K562 (cell line): ENCODE results near the gene GOLGA8J. TPM values are rescaled to one million over a fixed set of nuclear protein-coding genes. Genes with fewer than 3 reads are reported as not detected.

Experiments used
- ATAC-seq: fragments of 200-7000 bp; cut with Tn5 transposase; 3 replicates; pipeline ENCODE4 v1.9.1; 2020; ENCODE audit warnings: moderate library complexity
- BruUV-seq: library from RNA; stranded (reverse); fragments of 400-500 nt; replicated peaks from 2 replicates; lab custom pipeline; 2021; lab: Mats Ljungman, UMichigan
- CTCF ChIA-PET: fragments of 300-600 bp; formaldehyde crosslinking; extraction: SDS; loops from one replicate; lab custom pipeline; 2021; ENCODE audit warnings: low intra/inter-chr PET ratio; lab: Yijun Ruan, JAX
- POLR2A ChIA-PET: fragments of 300-600, 350-650 bp; sonication (Branson Sonifier 250); formaldehyde crosslinking; extraction: SDS; loops from one replicate; lab custom pipeline; 2021; ENCODE audit warnings: antibody characterized with exemption, inconsistent platforms; lab: Yijun Ruan, JAX
- DNase-seq, 4 experiments: peaks; one replicate each; pipeline versions ENCODE4 v3.0.0 to v3.0.0-alpha.2; 2011 to 2018; ENCODE audit warnings: low spot score in 3 of 4, mixed read lengths in 3 of 4; ENCODE audit errors: extremely low read depth in 1 of 4
- FAIRE-seq: peaks from 2 replicates; lab custom pipeline; 2011; peaks lifted over from hg19 to GRCh38; lab: Jason Lieb, UNC
- H2AFZ ChIP-seq: 2 replicates; pipeline ENCODE4 v1.6.0; 2011; ENCODE audit warnings: low read depth, low read length, control low read depth, inconsistent platforms
- H3K27ac ChIP-seq: fragments of 200-600 bp; 3 replicates; pipeline ENCODE4 v1.8.0; 2011; ENCODE audit warnings: low read depth, mild to moderate bottlenecking, control low read depth, inconsistent platforms, low read length, moderate library complexity, mixed read lengths; ENCODE audit errors: extremely low read depth
- H3K27me3 ChIP-seq, 2 experiments: fragments of 300-600 bp in 1 of 2; 2 replicates in 1 of 2; 3 replicates in 1 of 2; pipeline versions ENCODE4 v1.6.0 to v1.8.0; 2011; ENCODE audit warnings: inconsistent platforms in 2 of 2, low read length in 2 of 2, mild to moderate bottlenecking in 1 of 2, mixed read lengths in 1 of 2, moderate library complexity in 1 of 2; ENCODE audit not compliant: control insufficient read depth in 2 of 2, insufficient read depth in 2 of 2
- H3K36me3 ChIP-seq: fragments of 300-600 bp; 3 replicates; pipeline ENCODE4 v1.8.0; 2011; ENCODE audit warnings: mild to moderate bottlenecking, low read length, inconsistent platforms; ENCODE audit not compliant: control insufficient read depth, insufficient read depth
- H3K4me1 ChIP-seq, 2 experiments: fragments of 200-600 bp in 1 of 2; replicated peaks in 1 of 2; 2 replicates in 1 of 2; 3 replicates in 1 of 2; pipeline versions ENCODE4 v1.5.1 to v1.8.0; 2011; ENCODE audit warnings: inconsistent platforms in 2 of 2, low read length in 2 of 2, mild to moderate bottlenecking in 1 of 2, mixed read lengths in 1 of 2, moderate library complexity in 1 of 2; ENCODE audit not compliant: control insufficient read depth in 2 of 2, insufficient read depth in 2 of 2
- H3K4me2 ChIP-seq: 2 replicates; pipeline ENCODE4 v1.6.1; 2011; ENCODE audit warnings: low read length, control low read depth, inconsistent platforms, mixed read lengths; ENCODE audit not compliant: insufficient read depth
- H3K4me3 ChIP-seq: fragments of 200-600 bp; sonication (generic), shearing (Covaris generic); 2 replicates; pipeline ENCODE4 v1.5.1; 2016; ENCODE audit warnings: control low read depth, inconsistent platforms
- H3K79me2 ChIP-seq: fragments of 200-600 bp; 3 replicates; pipeline ENCODE4 v1.8.0; 2011; ENCODE audit warnings: low read length, inconsistent platforms; ENCODE audit not compliant: control insufficient read depth, insufficient read depth
- H3K9ac ChIP-seq, 2 experiments: 2 replicates each; pipeline versions ENCODE4 v1.6.0 to v1.6.1; 2011; ENCODE audit warnings: low read depth in 2 of 2, low read length in 2 of 2, control low read depth in 1 of 2, inconsistent platforms in 1 of 2, mild to moderate bottlenecking in 1 of 2, mixed read lengths in 1 of 2; ENCODE audit not compliant: insufficient read depth in 1 of 2
- H3K9me1 ChIP-seq: one replicate; pipeline ENCODE4 v1.6.0; 2011; ENCODE audit warnings: inconsistent platforms, mild to moderate bottlenecking, low read length, moderate library complexity; ENCODE audit not compliant: control insufficient read depth, insufficient read depth
- H3K9me3 ChIP-seq: replicated peaks from 2 replicates; pipeline ENCODE4 v1.5.1; 2011; ENCODE audit warnings: low read depth, low read length, inconsistent platforms; ENCODE audit not compliant: control insufficient read depth, insufficient read depth
- H4K20me1 ChIP-seq: replicated peaks from 2 replicates; pipeline ENCODE4 v1.6.1; 2011; ENCODE audit warnings: low read length, inconsistent platforms, mixed read lengths; ENCODE audit not compliant: control insufficient read depth, insufficient read depth
- BRCA1 ChIP-seq, 2 experiments: fragments of 450-650 bp in 1 of 2; sonication (generic) in 1 of 2; formaldehyde crosslinking in 1 of 2; IDR thresholded peaks; 2 replicates each; pipeline versions ENCODE4 v1.5.0 to v1.6.1; 2017 to 2020; ENCODE audit warnings: mild to moderate bottlenecking in 1 of 2, missing genetic modification reagents in 1 of 2
- CTCFL ChIP-seq: IDR thresholded peaks from 2 replicates; pipeline ENCODE4 v1.6.1; 2011; ENCODE audit warnings: borderline replicate concordance, low read depth, mild to moderate bottlenecking, moderate library complexity, low read length; ENCODE audit not compliant: insufficient read depth, poor library complexity, severe bottlenecking
- FOXO4 ChIP-seq: fragments of 450-650 bp; formaldehyde crosslinking; IDR thresholded peaks from 2 replicates; pipeline ENCODE4 v1.4.0; 2020; ENCODE audit warnings: mild to moderate bottlenecking, moderate library complexity
- POLR3A ChIP-seq: IDR thresholded peaks from 2 replicates; pipeline ENCODE4 v1.6.1; 2011; ENCODE audit warnings: borderline replicate concordance, mild to moderate bottlenecking, moderate library complexity; ENCODE audit not compliant: insufficient read length, insufficient read depth; ENCODE audit errors: extremely low read depth
- ZFP36 ChIP-seq: fragments of 150-350 bp; IDR thresholded peaks from 2 replicates; pipeline ENCODE4 v1.6.1; 2018; ENCODE audit warnings: low read length, low read depth; ENCODE audit not compliant: partially characterized antibody
- WGBS: fragments of 100-300 bp; shearing (Covaris generic); methylation state at CpG from one replicate; pipeline ENCODE4 v1.1.6; 2016; ENCODE audit warnings: low coverage, mixed read lengths; ENCODE audit not compliant: insufficient coverage; ENCODE audit errors: missing lambda C conversion rate; 5-methylcytosine and 5-hydroxymethylcytosine counted together
- in situ Hi-C: fragments of 300-500 bp; cut with MboI; formaldehyde crosslinking; loops from 4 replicates; pipeline ENCODE4 v1.15.0; 2018; ENCODE audit warnings: inconsistent platforms, mixed read lengths
- intact Hi-C: fragments of 100-400 bp; cut with micrococcal nuclease; formaldehyde crosslinking; loops from 2 replicates; pipeline ENCODE4 v1.14.2; 2022
- polyA plus RNA-seq, 8 experiments: library from polyadenylated mRNA; depleted of rRNA in 4 of 8; stranded (reverse) in 5 of 8; unstranded in 3 of 8; fragments of >200 nt; fragmentation: Nextera tagmentation in 2 of 8; fragmentation: Illumina TruSeq in 1 of 8; extraction: Ambion mirVana in 2 of 8; extraction: Trizol in 1 of 8; gene quantifications; 2 replicates each; pipeline versions ENCODE4 v1.2.1 to v1.2.3, GENCODE V29; 2011 to 2014; ENCODE audit warnings: inconsistent platforms in 1 of 8, missing spikeins in 1 of 8
- total RNA-seq, 7 experiments: library from RNA; depleted of rRNA in 6 of 7; stranded (reverse); fragments of >200 nt in 6 of 7; fragmentation: Illumina TruSeq in 2 of 7; extraction: Trizol in 2 of 7; gene quantifications; 2 replicates each; pipeline versions ENCODE4 v1.2.1 to v1.2.3, GENCODE V29; 2011 to 2021; ENCODE audit warnings: low replicate concordance in 1 of 7

The GOLGA8J gene
- total and polyA plus RNA-seq, 9 of the 15 experiments (the other 6 are each of a cell fraction or from before 2014, with no cell fraction given) = not detected

GRCh38 chr15:30042556-30042955 lies 40.2 kb upstream of the GOLGA8J start:
- H3K27ac ChIP-seq = no peak overlapping the region
- TF ChIP-seq BRCA1 (IDR thresholded peaks at IDR 0.05) (no peak), BRCA1 (CRISPR knock-in tag; IDR thresholded peaks at IDR 0.05) (no peak), FOXO4 (CRISPR knock-in tag) (no peak), ZFP36 (no peak), CTCFL (no peak), POLR3A (no peak)
- TF ChIP-seq, all 486 proteins: peak for 0
- Histone ChIP-seq H3K36me3 (no peaks in the 10 kb centered on the region), H3K79me2 (no peaks in the 10 kb centered on the region), H2AFZ (no peak overlapping the region), H3K27me3 (peaks cover 0 to 4% of the 10 kb centered on the region in 2 experiments; a peak in 3 of 5 replicates), H3K9me3 (no peaks in the 10 kb centered on the region), H3K9ac (no peak overlapping the region), H3K4me2 (no peak overlapping the region), H4K20me1 (no peaks in the 10 kb centered on the region), H3K4me1 (no peaks in the 10 kb centered on the region), H3K4me3 (no peak overlapping the region), H3K9me1 (no peaks in the 10 kb centered on the region)
- intact Hi-C loops = loop anchor here (10.0 kb wide), 1 partner anchor 48 kb away; no protein-coding TSS in a partner anchor
- DNase-seq (no peak), FAIRE-seq (no peak), ATAC-seq (no peak)
- POLR2A ChIA-PET = no interaction called here
- BruUV-seq = no TSS peak
- in situ Hi-C loops = no loop called here
- CTCF ChIA-PET = interaction anchor here (0.8 kb wide), 1 partner anchor 295 kb away, joined by 3 read pairs; no protein-coding TSS in a partner anchor
- 0% methylated on average over 4 of the region's 4 CpGs for WGBS
